Endothelial cell (in vitro differentiated cells): ENCODE results near the gene OR2M2. TPM values are rescaled to one million over a fixed set of nuclear protein-coding genes. Genes with fewer than 3 reads are reported as not detected.

Experiments used
- DNase-seq: peaks from one replicate; pipeline ENCODE4 v3.0.0; 2021; ENCODE audit warnings: low spot score
- H3K27ac Mint-ChIP-seq: one replicate; pipeline ENCODE4 v1.8.0; 2021; ENCODE audit warnings: mixed read lengths, inconsistent platforms; ENCODE audit not compliant: unreplicated experiment
- H3K27me3 Mint-ChIP-seq: one replicate; pipeline ENCODE4 v1.8.0; 2021; ENCODE audit warnings: mild to moderate bottlenecking, moderate library complexity, mixed read lengths, inconsistent platforms; ENCODE audit not compliant: unreplicated experiment
- H3K36me3 Mint-ChIP-seq: one replicate; pipeline ENCODE4 v1.8.0; 2021; ENCODE audit warnings: mild to moderate bottlenecking, low read depth, mixed read lengths, inconsistent platforms; ENCODE audit not compliant: unreplicated experiment
- H3K4me1 Mint-ChIP-seq: one replicate; pipeline ENCODE4 v1.8.0; 2021; ENCODE audit warnings: mild to moderate bottlenecking, mixed read lengths, inconsistent platforms; ENCODE audit not compliant: unreplicated experiment
- H3K4me3 Mint-ChIP-seq: one replicate; pipeline ENCODE4 v1.8.0; 2021; ENCODE audit warnings: mild to moderate bottlenecking, mixed read lengths, inconsistent platforms; ENCODE audit not compliant: unreplicated experiment
- H3K9me3 Mint-ChIP-seq: one replicate; pipeline ENCODE4 v1.8.0; 2021; ENCODE audit warnings: mixed read lengths, inconsistent platforms; ENCODE audit not compliant: unreplicated experiment
- total RNA-seq: library from RNA; stranded (reverse); fragmentation: NEBNext Ultra II Directional; extraction: Animal tissue kit (Norgen Biotek cat#: 25700); gene quantifications from one replicate; pipeline ENCODE4 v1.2.1, GENCODE V29; 2021; ENCODE audit not compliant: unreplicated experiment
- TF ChIP-seq, protein P1 (sequence below): fragments of 200-600 bp; sonication (generic); IDR thresholded peaks from one replicate; pipeline ENCODE4 v1.5.0; 2021; ENCODE audit warnings: antibody characterized with exemption; ENCODE audit not compliant: unreplicated experiment

OR2M2 gene
- total RNA-seq, 1 donor from 2014 or later: not detected

DNA sequence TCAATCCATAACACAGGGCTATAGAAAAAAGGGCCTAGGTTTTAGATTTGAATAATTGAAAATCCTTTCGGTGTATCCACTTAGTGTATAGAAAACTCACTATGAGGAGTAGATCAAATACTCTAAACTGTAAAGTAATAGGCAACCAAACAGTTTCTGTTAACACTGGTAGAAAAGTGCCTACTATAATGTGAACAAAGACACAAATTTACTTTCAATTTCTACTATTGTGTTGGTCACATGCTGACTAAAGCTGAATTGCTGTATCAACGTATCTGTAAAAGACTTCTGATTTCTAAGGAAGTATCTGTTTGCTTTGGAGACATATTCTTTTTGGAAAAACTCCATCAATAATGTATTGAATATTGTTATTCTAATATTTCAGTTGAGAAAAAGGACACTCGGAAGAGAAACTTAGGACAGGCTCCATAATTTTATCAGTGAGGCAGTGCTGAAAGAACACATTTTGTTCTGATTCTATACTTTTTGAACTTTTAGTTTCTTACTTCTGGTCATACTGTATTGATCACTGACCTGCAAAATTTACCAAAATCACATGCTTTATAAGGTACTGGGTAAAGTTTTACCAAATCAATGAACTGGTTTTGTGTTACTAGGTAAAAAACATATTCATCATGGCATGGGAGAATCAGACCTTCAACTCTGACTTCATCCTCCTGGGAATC lies 30.0 kb upstream of the OR2M2 start, which contains the start of gene OR2M5:
Gene OR2M5, plus strand, starts transcription at position 636 of the 686 bp plus-strand sequence. Its CDS starts 0 bp downstream, at position 636.
- Mint-ChIP-seq H3K4me1 (no peaks in the 10 kb centered on the region), H3K27ac (no peak within 1 kb of the TSS), H3K9me3 (peaks cover 21% of the 10 kb centered on the region), H3K27me3 (no peaks in the 10 kb centered on the region), H3K36me3 (peaks cover 5% of the 10 kb centered on the region), H3K4me3 (no peak within 1 kb of the TSS)
- no peak for DNase-seq
- TF ChIP-seq, protein P1, sequence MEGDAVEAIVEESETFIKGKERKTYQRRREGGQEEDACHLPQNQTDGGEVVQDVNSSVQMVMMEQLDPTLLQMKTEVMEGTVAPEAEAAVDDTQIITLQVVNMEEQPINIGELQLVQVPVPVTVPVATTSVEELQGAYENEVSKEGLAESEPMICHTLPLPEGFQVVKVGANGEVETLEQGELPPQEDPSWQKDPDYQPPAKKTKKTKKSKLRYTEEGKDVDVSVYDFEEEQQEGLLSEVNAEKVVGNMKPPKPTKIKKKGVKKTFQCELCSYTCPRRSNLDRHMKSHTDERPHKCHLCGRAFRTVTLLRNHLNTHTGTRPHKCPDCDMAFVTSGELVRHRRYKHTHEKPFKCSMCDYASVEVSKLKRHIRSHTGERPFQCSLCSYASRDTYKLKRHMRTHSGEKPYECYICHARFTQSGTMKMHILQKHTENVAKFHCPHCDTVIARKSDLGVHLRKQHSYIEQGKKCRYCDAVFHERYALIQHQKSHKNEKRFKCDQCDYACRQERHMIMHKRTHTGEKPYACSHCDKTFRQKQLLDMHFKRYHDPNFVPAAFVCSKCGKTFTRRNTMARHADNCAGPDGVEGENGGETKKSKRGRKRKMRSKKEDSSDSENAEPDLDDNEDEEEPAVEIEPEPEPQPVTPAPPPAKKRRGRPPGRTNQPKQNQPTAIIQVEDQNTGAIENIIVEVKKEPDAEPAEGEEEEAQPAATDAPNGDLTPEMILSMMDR: no peak

DNA sequence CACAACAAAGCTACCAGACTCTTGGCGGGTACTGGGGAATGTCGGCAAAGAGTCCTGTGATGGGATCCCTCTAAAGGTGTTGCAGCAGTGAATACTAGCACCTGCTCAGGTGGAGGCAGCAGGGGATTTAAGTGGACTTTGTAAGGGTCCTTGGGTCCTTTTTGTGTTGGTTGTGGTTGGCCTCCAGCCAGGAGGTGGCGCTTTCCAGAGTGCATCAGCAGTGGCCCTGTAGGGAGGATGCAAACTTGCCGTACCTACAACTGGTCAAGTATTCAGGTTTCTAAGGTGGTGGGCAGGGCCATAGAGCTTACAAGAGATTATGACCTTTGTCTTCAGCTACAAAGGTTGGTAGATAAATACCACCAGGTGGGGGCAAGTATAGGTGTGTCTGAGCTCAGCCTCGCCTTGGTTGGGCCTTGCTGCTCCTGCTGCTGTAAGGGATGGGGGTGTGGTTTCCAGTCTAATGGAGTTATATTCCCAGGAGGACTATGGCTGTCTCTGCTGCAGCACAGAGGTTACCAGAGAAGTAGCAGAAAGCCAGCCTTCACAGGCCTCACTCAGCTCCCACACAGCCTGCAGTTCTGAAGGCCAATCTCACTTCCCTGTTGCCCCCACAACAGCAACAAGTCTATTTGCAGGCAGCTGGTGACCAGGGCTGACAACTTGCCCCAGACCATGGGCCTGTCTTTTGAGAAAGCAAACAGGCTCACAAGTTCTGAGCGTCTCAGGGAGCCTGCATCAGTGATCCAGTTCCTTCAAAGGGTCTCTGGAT lies 22.4 kb upstream of the OR2M2 start:
- TF ChIP-seq, protein P1: no peak
- Mint-ChIP-seq H3K36me3 (no peaks in the 10 kb centered on the region), H3K9me3 (peaks cover 29% of the 10 kb centered on the region), H3K27me3 (no peaks in the 10 kb centered on the region), H3K27ac (no peak overlapping the region), H3K4me1 (no peaks in the 10 kb centered on the region), H3K4me3 (no peak overlapping the region)
- no peak for DNase-seq

DNA sequence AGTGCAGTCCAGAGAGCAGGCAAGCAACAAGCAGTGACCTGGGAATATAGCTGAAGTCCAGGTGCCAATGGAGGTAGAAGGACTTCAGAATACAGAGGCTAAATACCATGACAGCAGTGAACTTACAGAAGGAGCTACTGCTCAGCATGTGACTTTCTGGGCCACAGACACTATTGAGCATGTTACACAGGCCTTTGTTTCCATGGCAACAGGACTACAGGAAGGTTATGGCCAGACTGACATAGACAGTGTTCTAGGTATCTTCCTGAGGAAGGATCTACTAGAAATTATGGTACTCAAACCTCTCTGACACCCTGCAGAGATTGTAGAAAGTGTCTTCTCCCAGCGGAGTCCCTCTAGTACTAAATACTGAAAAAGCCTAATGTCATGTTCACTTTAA lies 18.7 kb upstream of the OR2M2 start:
- no peaks in the 10 kb centered on the region for H3K36me3 Mint-ChIP-seq
- peaks cover 24% of the 10 kb centered on the region for H3K9me3 Mint-ChIP-seq
- TF ChIP-seq, protein P1: no peak
- no peaks in the 10 kb centered on the region for H3K27me3 Mint-ChIP-seq
- no peak for DNase-seq
- H3K4me1 Mint-ChIP-seq: no peaks in the 10 kb centered on the region
- no peak overlapping the region for H3K27ac Mint-ChIP-seq
- no peak overlapping the region for H3K4me3 Mint-ChIP-seq

DNA sequence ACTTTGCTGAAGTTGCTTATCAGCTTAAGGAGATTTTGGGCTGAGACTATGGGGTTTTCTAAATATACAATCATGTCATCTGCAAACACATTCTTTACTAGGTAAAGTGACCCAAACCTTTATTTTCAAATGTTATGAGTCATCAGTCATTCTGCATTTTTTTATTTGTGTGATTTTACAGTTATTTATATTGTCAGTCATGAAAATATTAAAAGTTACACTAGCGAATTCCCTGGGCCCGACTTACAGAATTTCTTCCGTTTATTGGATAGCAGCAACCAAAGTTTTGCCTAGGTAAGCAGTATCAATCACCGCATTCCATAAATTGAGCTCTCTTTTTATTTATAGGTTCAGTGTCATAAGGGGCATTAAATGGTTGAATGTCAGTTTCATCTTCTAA lies 15.9 kb upstream of the OR2M2 start:
- no peak for DNase-seq
- Mint-ChIP-seq H3K9me3 (peaks cover 13% of the 10 kb centered on the region), H3K4me3 (no peak overlapping the region), H3K36me3 (no peaks in the 10 kb centered on the region), H3K4me1 (no peaks in the 10 kb centered on the region), H3K27me3 (no peaks in the 10 kb centered on the region), H3K27ac (no peak overlapping the region)
- TF ChIP-seq, protein P1: no peak

DNA sequence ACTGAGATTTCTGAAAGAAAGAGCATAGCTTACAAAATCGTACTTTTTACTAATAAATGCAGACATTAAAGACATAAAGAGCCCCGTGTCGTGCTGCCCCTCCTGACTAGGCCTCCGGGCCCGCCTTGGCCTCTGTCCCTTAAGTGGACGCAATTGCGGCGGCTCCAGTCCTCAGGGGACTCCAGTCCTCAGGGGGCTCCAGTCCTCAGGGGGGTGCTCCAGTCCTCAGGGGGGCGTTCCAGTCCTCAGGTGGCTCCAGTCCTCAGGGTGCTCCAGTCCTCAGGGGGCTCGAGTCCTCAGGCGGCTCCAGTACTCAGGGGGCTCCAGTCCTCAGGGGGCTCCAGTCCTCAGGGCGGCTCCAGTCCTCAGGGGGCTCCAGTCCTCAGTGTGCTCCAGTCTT lies 10.6 kb upstream of the OR2M2 start:
- H3K4me1 Mint-ChIP-seq: no peaks in the 10 kb centered on the region
- H3K27me3 Mint-ChIP-seq: peaks cover 4% of the 10 kb centered on the region
- TF ChIP-seq, protein P1: no peak
- H3K4me3 Mint-ChIP-seq: no peak overlapping the region
- peaks cover 17% of the 10 kb centered on the region for H3K9me3 Mint-ChIP-seq
- DNase-seq: no peak
- H3K36me3 Mint-ChIP-seq: no peaks in the 10 kb centered on the region
- H3K27ac Mint-ChIP-seq: no peak overlapping the region
